Loucy (cell line): ENCODE results near the gene UBE2G2.

Experiments
- H2AFZ ChIP-seq: fragments of 200-600 bp; sonication (generic); 2 replicates; pipeline ENCODE4 v1.6.0; 2016; ENCODE audit warnings: antibody characterized with exemption, mild to moderate bottlenecking, low read length, moderate library complexity
- H3F3A ChIP-seq: fragments of 200-600 bp; 2 replicates; pipeline ENCODE4 v1.6.0; 2016; ENCODE audit warnings: antibody characterized with exemption, low read depth, mild to moderate bottlenecking
- H3K27me3 ChIP-seq: fragments of 200-600 bp; sonication (generic); 2 replicates; pipeline ENCODE4 v1.6.1; 2014; ENCODE audit warnings: low read length, mild to moderate bottlenecking; ENCODE audit not compliant: insufficient read depth, poor library complexity, severe bottlenecking
- H3K36me3 ChIP-seq: fragments of 200-600 bp; sonication (generic); 2 replicates; pipeline ENCODE4 v1.6.1; 2016; ENCODE audit warnings: low read length; ENCODE audit not compliant: insufficient read depth
- H3K4me1 ChIP-seq: fragments of 200-600 bp; sonication (generic); 2 replicates; pipeline ENCODE4 v1.5.1; 2014; ENCODE audit warnings: low read length, mild to moderate bottlenecking; ENCODE audit not compliant: insufficient read depth, poor library complexity, severe bottlenecking
- H3K4me2 ChIP-seq: fragments of 200-600 bp; sonication (generic); 2 replicates; pipeline ENCODE4 v1.6.0; 2014; ENCODE audit warnings: antibody characterized with exemption, low read length, low read depth, mild to moderate bottlenecking; ENCODE audit not compliant: poor library complexity, severe bottlenecking
- H3K4me3 ChIP-seq: fragments of 200-600 bp; sonication (generic); 2 replicates; pipeline ENCODE4 v1.5.1; 2014; ENCODE audit warnings: low read length, mild to moderate bottlenecking, mixed read lengths; ENCODE audit not compliant: poor library complexity, severe bottlenecking
- H3K79me2 ChIP-seq: fragments of 200-600 bp; sonication (generic); 2 replicates; pipeline ENCODE4 v1.6.1; 2014; ENCODE audit warnings: low read length; ENCODE audit not compliant: insufficient read depth
- H3K9ac ChIP-seq: fragments of 200-600 bp; sonication (generic); 2 replicates; pipeline ENCODE4 v1.6.0; 2014; ENCODE audit warnings: mild to moderate bottlenecking, low read depth, low read length, moderate library complexity; ENCODE audit not compliant: poor library complexity, severe bottlenecking
- H3K9me2 ChIP-seq: fragments of 200-600 bp; sonication (generic); replicated peaks from 2 replicates; pipeline ENCODE4 v1.6.1; 2016; ENCODE audit warnings: low read depth, low read length, mixed read lengths
- H3K9me3 ChIP-seq: fragments of 200-600 bp; sonication (generic); 2 replicates; pipeline ENCODE4 v1.6.1; 2014; ENCODE audit warnings: mild to moderate bottlenecking, antibody characterized with exemption, low read length, low read depth; ENCODE audit not compliant: insufficient read depth
- H4K20me1 ChIP-seq: fragments of 200-600 bp; sonication (generic); 2 replicates; pipeline ENCODE4 v1.6.0; 2014; ENCODE audit warnings: antibody characterized with exemption, low read length, mild to moderate bottlenecking; ENCODE audit not compliant: insufficient read depth, poor library complexity, severe bottlenecking
- CTCF ChIP-seq: fragments of 200-600 bp; sonication (generic); conservative IDR thresholded peaks from 2 replicates; pipeline ENCODE4 v1.5.1; 2014; ENCODE audit warnings: mild to moderate bottlenecking, antibody characterized with exemption, low read length
- EZH2phosphoT487 ChIP-seq: fragments of 200-600 bp; IDR thresholded peaks from 2 replicates; pipeline ENCODE4 v1.6.1; 2018; ENCODE audit warnings: antibody characterized with exemption, mild to moderate bottlenecking, moderate library complexity, borderline replicate concordance

UBE2G2 gene

GRCh38 chr21:44752671-44753235 lies 48.9 kb downstream of the UBE2G2 start:
- Histone ChIP-seq H3F3A (no peaks in the 10 kb centered on the region), H3K4me2 (no peak overlapping the region), H3K9ac (no peak overlapping the region), H3K36me3 (no peaks in the 10 kb centered on the region), H3K27me3 (no peaks in the 10 kb centered on the region), H3K4me1 (no peaks in the 10 kb centered on the region), H3K79me2 (no peaks in the 10 kb centered on the region), H2AFZ (no peak overlapping the region), H3K4me3 (no peak overlapping the region), H3K9me2 (no peaks in the 10 kb centered on the region), H3K9me3 (no peaks in the 10 kb centered on the region), H4K20me1 (no peaks in the 10 kb centered on the region)
- peak; percentile 24; the same call in 1 of the 2 replicates for TF ChIP-seq CTCF
- no peak for TF ChIP-seq EZH2phosphoT487

DNA sequence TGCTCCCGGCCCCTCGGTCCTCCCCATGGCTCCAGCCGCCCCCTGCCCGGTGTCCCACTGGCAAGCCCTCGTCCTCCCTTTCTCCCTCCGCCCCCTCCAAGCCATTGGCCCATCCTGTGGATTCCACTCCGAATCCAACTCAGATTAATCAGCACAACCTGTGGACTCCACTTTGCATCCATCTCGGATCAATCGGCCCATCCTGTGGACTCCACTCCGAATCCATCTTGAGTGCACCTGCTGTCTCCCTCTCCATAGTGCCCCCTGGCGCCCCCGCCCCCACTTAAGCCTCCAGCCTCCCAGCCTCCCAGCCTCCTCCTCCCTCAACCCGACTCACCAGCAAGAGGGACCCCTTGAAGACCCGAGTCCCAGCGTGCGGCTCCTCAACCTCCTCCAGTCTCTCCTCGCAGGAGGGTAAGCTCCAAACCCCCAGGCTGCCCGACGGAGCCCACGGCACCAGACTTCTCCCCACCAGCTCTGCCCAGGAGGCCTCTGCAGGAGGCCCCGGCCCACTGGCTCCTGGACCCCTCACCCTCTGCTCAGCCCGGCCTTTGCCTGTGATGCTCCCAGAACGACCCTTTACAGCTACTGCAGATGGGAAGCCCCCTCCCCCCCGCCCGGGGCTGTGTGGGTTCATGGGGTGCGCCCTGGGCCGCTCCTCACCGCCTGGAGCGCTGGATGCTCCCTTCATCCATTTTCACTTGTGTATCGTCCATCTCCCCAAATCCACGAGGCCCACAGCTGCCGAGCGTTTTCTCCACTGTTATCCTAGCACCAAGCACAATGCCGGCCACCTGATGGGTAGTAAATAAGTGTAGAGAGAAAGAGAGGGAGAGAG lies 49.6 kb downstream of the UBE2G2 start:
- H3K27me3 ChIP-seq = no peaks in the 10 kb centered on the region
- H2AFZ ChIP-seq = no peak overlapping the region
- no peak for TF ChIP-seq CTCF
- TF ChIP-seq EZH2phosphoT487 = no peak
- no peaks in the 10 kb centered on the region for H3K9me2 ChIP-seq
- no peaks in the 10 kb centered on the region for H3K36me3 ChIP-seq
- no peaks in the 10 kb centered on the region for H3K4me1 ChIP-seq
- no peak overlapping the region for H3K4me3 ChIP-seq
- no peak overlapping the region for H3K4me2 ChIP-seq
- H3K79me2 ChIP-seq = no peaks in the 10 kb centered on the region
- no peaks in the 10 kb centered on the region for H3F3A ChIP-seq
- no peak overlapping the region for H3K9ac ChIP-seq
- no peaks in the 10 kb centered on the region for H4K20me1 ChIP-seq
- no peaks in the 10 kb centered on the region for H3K9me3 ChIP-seq

DNA sequence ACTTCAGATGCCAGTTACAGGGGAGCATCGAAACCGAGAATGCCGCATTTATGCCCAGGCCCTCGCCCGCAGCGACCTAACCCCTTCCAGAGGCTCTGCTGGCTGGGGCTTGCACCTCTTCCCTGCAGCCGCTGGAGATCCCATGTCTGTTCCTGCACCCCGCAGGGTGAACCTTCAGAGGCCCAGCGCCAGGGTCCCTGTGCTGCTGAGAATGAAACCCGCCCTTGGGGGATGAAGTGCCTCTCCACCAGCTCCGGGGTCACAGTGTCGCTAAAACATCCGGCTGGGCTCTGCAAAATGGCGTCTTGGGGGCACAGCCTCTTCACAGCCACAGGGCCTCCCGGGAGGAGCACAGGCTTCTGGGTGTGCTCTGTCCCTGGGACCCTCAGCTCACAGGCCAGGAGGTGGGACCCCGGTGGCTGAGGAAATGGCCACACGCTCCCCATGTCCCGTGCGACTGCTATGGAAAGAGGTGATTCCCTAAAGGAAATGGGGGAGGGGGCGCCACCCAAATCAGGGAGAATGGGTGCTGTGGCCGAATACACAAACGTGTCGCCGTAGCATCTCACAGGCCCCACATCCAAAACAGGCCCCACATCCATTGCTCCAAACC lies 50.3 kb downstream of the UBE2G2 start:
- no peak overlapping the region for H3K9ac ChIP-seq
- H3F3A ChIP-seq = no peaks in the 10 kb centered on the region
- no peaks in the 10 kb centered on the region for H3K4me1 ChIP-seq
- H3K27me3 ChIP-seq = no peaks in the 10 kb centered on the region
- no peaks in the 10 kb centered on the region for H3K36me3 ChIP-seq
- no peak overlapping the region for H3K4me3 ChIP-seq
- H4K20me1 ChIP-seq = no peaks in the 10 kb centered on the region
- H3K4me2 ChIP-seq = no peak overlapping the region
- no peak overlapping the region for H2AFZ ChIP-seq
- H3K9me2 ChIP-seq = no peaks in the 10 kb centered on the region
- no peak for TF ChIP-seq EZH2phosphoT487
- no peak for TF ChIP-seq CTCF
- H3K9me3 ChIP-seq = no peaks in the 10 kb centered on the region
- no peaks in the 10 kb centered on the region for H3K79me2 ChIP-seq
